ENCODE measurements around the gene ING3. TPM values are rescaled to one million over a fixed set of nuclear protein-coding genes. Genes with fewer than 3 reads are reported as not detected.

Gene ING3
- total and polyA plus RNA-seq, 2 of the 8 experiments (the other 6 are each of a cell fraction or from before 2014, with no cell fraction given) = 6.0 to 17.7 TPM

- no peak overlapping the region for H2BK20ac ChIP-seq (ENCODE audit: low read length)
- H3K56ac ChIP-seq (replicated peaks; ENCODE audit: insufficient read length, low read depth, low read length) = no peak overlapping the region
- no peak overlapping the region for H3K14ac ChIP-seq (ENCODE audit: insufficient read length)
- H3K23ac ChIP-seq (ENCODE audit: insufficient read length) = no peak overlapping the region
- no peak overlapping the region for H3K9ac ChIP-seq (replicated peaks in 1 of 4; ENCODE audit: extremely low read depth in 1 of 4, low read depth in 3 of 4, low read length in 3 of 4)
- DNase-seq (ENCODE audit: low read depth in 1 of 2, low spot score in 2 of 2) (no peak), FAIRE-seq (no peak)
- H3K4me3 ChIP-seq (ENCODE audit: extremely low read depth in 1 of 4, insufficient read depth in 2 of 4, low read depth in 3 of 4, low read length in 4 of 4) = no peak overlapping the region
- POLR2A ChIA-PET (ENCODE audit: partially characterized antibody) = no interaction called here
- H3K27ac ChIP-seq (ENCODE audit: low read depth, low read length) = no peak overlapping the region
- H2BK120ac ChIP-seq (replicated peaks; ENCODE audit: low read depth, low read length) = no peak overlapping the region
- no peak overlapping the region for H4K5ac ChIP-seq (ENCODE audit: insufficient read length, low read depth, low read length)
- no peak overlapping the region for H4K91ac ChIP-seq (replicated peaks; ENCODE audit: insufficient read length, low read length)
- H3K27me3 ChIP-seq (replicated peaks in 1 of 4; ENCODE audit: control insufficient read depth in 3 of 4, extremely low read depth in 1 of 4, insufficient read depth in 3 of 4, low read length in 3 of 4) = no peaks in the 10 kb centered on the region
- no peaks in the 10 kb centered on the region for H4K20me1 ChIP-seq (replicated peaks in 1 of 2; ENCODE audit: control insufficient read depth in 1 of 2, insufficient read depth in 2 of 2, low read length in 2 of 2)
- no peak overlapping the region for H2BK5ac ChIP-seq (ENCODE audit: low read depth, low read length)
- H3K9me3 ChIP-seq (ENCODE audit: insufficient read depth in 2 of 2, low read depth in 1 of 2, low read length in 1 of 2) = no peaks in the 10 kb centered on the region
- H3K23me2 ChIP-seq (ENCODE audit: low read depth, low read length) = no peaks in the 10 kb centered on the region
- H3K79me2 ChIP-seq (ENCODE audit: control insufficient read depth in 1 of 2, insufficient read depth in 2 of 2, low read length in 2 of 2) = no peaks in the 10 kb centered on the region
- 53% methylated on average over 1 of the region's 1 CpG; no CpG with 5 or more reads in 1 of the 2 experiments for WGBS, 2 experiments (ENCODE audit: extremely low coverage in 1 of 2, insufficient coverage in 1 of 2, insufficient read length in 1 of 2, insufficient replicate concordance in 2 of 2, low coverage in 1 of 2, low lambda C conversion rate in 2 of 2, missing lambda C conversion rate in 1 of 2)
- H3K18ac ChIP-seq (ENCODE audit: extremely low read depth, low read length) = no peak overlapping the region
- no peak overlapping the region for H3K4ac ChIP-seq (replicated peaks; ENCODE audit: insufficient read length, low read depth, low read length)
- H2BK15ac ChIP-seq (ENCODE audit: low read length) = no peak overlapping the region
- no peak overlapping the region for H2AFZ ChIP-seq (ENCODE audit: low read length)
- H3K4me2 ChIP-seq (ENCODE audit: insufficient read depth in 1 of 2, low read depth in 2 of 2, low read length in 2 of 2) = no peak overlapping the region
- no peak overlapping the region for H2BK12ac ChIP-seq (ENCODE audit: low read depth, low read length)
- CTCF ChIA-PET (ENCODE audit: partially characterized antibody) = interaction anchor here (0.9 to 1.8 kb wide), 7 partner anchors 9 to 102 kb away, joined by 3 to 6 read pairs (median 3); partner anchors contain the start of gene CPED1
- H3K36me3 ChIP-seq (ENCODE audit: control insufficient read depth in 2 of 4, insufficient read depth in 4 of 4, low read length in 3 of 4) = no peaks in the 10 kb centered on the region
- no peak overlapping the region for H4K8ac ChIP-seq (ENCODE audit: extremely low read depth, insufficient read depth, low read length)
- H3K4me1 ChIP-seq (replicated peaks in 1 of 4; ENCODE audit: control insufficient read depth in 3 of 4, insufficient read depth in 4 of 4, low read length in 3 of 4) = no peaks in the 10 kb centered on the region
- H3K79me1 ChIP-seq (ENCODE audit: low read depth, low read length) = no peaks in the 10 kb centered on the region
- TF ChIP-seq RBBP5 (IDR thresholded peaks at IDR 0.05; ENCODE audit: borderline replicate concordance, low read depth, low read length) = no peak
- no peak for TF ChIP-seq POU5F1 (IDR thresholded peaks at IDR 0.05; ENCODE audit: low read depth, low read length)
- TF ChIP-seq, protein P1, sequence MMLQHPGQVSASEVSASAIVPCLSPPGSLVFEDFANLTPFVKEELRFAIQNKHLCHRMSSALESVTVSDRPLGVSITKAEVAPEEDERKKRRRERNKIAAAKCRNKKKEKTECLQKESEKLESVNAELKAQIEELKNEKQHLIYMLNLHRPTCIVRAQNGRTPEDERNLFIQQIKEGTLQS (IDR thresholded peaks at IDR 0.05; ENCODE audit: insufficient read depth, low read depth, low read length) = no peak
- TF ChIP-seq BRCA1 (IDR thresholded peaks at IDR 0.05; ENCODE audit: low read depth, low read length) = no peak
- TF ChIP-seq SP1 (IDR thresholded peaks at IDR 0.05; ENCODE audit: low read depth, low read length) = no peak
- no peak for TF ChIP-seq CREB1 (IDR thresholded peaks at IDR 0.05)
- no peak for TF ChIP-seq RAD21 (IDR thresholded peaks at IDR 0.05 in 1 of 2, conservative IDR thresholded peaks at IDR 0.05 in 1 of 2; ENCODE audit: low read depth in 2 of 2, low read length in 2 of 2)
- no peak for TF ChIP-seq CTBP2 (IDR thresholded peaks at IDR 0.05; ENCODE audit: borderline replicate concordance, insufficient read depth, insufficient read length, low read length)
- no peak for TF ChIP-seq KDM1A (IDR thresholded peaks at IDR 0.05; ENCODE audit: borderline replicate concordance, low read length)
- H2AK5ac ChIP-seq (ENCODE audit: low read depth, low read length) = no peak overlapping the region
Observed at GRCh38 chr7:120998520-120998919, 47.9 kb downstream of the ING3 start.
